ENCODE results near the gene MOGAT2. TPM values are rescaled to one million over a fixed set of nuclear protein-coding genes. Genes with fewer than 3 reads are reported as not detected.

The MOGAT2 gene
- total and polyA plus RNA-seq, 2 of the 13 experiments (the other 11 are each of a cell fraction or from before 2014, with no cell fraction given) = 27.2 to 27.8 TPM

DNA sequence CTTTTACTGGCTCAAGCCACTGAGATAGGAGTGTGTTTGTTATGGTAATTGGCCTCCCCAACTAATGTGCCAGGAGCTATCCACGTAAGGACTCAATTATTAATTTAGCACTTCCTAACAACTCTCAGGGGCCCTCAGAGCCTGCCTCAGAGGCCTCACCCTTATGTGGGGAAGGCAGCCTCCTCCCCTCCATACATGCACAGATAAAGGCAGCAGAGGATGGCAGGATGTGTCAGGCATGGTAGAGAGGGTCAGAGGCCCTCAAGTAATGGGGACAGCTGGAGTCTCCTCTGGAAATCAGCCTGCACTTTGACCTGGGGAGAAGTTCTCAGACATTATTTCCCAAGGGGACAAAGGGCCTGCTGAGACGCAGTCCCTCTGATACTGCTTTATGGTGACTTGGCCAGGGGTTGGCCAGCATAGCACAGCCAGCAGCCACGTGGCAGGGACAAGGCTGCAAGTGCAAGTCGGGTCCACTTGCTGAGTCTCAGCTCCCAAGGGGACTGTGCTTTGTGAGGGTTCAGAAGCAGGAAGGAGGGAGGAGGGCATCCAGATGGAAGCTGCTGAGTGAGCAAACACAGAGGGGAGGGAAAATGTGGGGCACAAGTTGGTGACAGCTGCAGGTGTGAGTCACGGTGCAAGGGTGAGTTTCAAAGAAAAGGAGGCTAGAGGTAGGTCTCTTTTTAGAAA lies 17.0 kb downstream of the MOGAT2 start (continued):
- TF ChIP-seq MED1 (CRISPR knock-in tag; IDR thresholded peaks at IDR 0.05) (no peak; the same call in 1 of the 2 replicates), ZNF703 (CRISPR knock-in tag; IDR thresholded peaks at IDR 0.05; ENCODE audit: borderline replicate concordance) (no peak), ZFP41 (CRISPR knock-in tag; IDR thresholded peaks at IDR 0.05; ENCODE audit: borderline replicate concordance) (no peak), ZMYM3 (CRISPR knock-in tag; IDR thresholded peaks at IDR 0.05) (no peak; the same call in 1 of the 2 replicates), ZNF674 (CRISPR knock-in tag; IDR thresholded peaks at IDR 0.05; ENCODE audit: low read depth) (no peak), FOXA1 (IDR thresholded peaks at IDR 0.05) (no peak), FOXA1 (CRISPR knock-in tag; IDR thresholded peaks at IDR 0.05) (no peak), CBX1 (IDR thresholded peaks at IDR 0.05; ENCODE audit: low read depth) (no peak), SOX13 (IDR thresholded peaks at IDR 0.05) (0 out of 2 replicates have a peak, but pooled peaks have one; percentile 16), SOX13 (CRISPR knock-in tag; conservative IDR thresholded peaks at IDR 0.05 in 1 of 2, IDR thresholded peaks at IDR 0.05 in 1 of 2) (no peak), U2AF2 (IDR thresholded peaks at IDR 0.05; ENCODE audit: low read depth, low read length) (no peak), ZNF143 (CRISPR knock-in tag; IDR thresholded peaks at IDR 0.05) (no peak), SMAD3 (CRISPR knock-in tag; IDR thresholded peaks at IDR 0.05) (no peak), CCDC6 (CRISPR knock-in tag; IDR thresholded peaks at IDR 0.05) (no peak)
- TF ChIP-seq, protein P1, sequence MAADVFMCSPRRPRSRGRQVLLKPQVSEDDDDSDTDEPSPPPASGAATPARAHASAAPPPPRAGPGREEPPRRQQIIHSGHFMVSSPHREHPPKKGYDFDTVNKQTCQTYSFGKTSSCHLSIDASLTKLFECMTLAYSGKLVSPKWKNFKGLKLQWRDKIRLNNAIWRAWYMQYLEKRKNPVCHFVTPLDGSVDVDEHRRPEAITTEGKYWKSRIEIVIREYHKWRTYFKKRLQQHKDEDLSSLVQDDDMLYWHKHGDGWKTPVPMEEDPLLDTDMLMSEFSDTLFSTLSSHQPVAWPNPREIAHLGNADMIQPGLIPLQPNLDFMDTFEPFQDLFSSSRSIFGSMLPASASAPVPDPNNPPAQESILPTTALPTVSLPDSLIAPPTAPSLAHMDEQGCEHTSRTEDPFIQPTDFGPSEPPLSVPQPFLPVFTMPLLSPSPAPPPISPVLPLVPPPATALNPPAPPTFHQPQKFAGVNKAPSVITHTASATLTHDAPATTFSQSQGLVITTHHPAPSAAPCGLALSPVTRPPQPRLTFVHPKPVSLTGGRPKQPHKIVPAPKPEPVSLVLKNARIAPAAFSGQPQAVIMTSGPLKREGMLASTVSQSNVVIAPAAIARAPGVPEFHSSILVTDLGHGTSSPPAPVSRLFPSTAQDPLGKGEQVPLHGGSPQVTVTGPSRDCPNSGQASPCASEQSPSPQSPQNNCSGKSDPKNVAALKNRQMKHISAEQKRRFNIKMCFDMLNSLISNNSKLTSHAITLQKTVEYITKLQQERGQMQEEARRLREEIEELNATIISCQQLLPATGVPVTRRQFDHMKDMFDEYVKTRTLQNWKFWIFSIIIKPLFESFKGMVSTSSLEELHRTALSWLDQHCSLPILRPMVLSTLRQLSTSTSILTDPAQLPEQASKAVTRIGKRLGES (CRISPR knock-in tag; IDR thresholded peaks at IDR 0.05; ENCODE audit: borderline replicate concordance) = no peak
- TF ChIP-seq, protein P2, sequence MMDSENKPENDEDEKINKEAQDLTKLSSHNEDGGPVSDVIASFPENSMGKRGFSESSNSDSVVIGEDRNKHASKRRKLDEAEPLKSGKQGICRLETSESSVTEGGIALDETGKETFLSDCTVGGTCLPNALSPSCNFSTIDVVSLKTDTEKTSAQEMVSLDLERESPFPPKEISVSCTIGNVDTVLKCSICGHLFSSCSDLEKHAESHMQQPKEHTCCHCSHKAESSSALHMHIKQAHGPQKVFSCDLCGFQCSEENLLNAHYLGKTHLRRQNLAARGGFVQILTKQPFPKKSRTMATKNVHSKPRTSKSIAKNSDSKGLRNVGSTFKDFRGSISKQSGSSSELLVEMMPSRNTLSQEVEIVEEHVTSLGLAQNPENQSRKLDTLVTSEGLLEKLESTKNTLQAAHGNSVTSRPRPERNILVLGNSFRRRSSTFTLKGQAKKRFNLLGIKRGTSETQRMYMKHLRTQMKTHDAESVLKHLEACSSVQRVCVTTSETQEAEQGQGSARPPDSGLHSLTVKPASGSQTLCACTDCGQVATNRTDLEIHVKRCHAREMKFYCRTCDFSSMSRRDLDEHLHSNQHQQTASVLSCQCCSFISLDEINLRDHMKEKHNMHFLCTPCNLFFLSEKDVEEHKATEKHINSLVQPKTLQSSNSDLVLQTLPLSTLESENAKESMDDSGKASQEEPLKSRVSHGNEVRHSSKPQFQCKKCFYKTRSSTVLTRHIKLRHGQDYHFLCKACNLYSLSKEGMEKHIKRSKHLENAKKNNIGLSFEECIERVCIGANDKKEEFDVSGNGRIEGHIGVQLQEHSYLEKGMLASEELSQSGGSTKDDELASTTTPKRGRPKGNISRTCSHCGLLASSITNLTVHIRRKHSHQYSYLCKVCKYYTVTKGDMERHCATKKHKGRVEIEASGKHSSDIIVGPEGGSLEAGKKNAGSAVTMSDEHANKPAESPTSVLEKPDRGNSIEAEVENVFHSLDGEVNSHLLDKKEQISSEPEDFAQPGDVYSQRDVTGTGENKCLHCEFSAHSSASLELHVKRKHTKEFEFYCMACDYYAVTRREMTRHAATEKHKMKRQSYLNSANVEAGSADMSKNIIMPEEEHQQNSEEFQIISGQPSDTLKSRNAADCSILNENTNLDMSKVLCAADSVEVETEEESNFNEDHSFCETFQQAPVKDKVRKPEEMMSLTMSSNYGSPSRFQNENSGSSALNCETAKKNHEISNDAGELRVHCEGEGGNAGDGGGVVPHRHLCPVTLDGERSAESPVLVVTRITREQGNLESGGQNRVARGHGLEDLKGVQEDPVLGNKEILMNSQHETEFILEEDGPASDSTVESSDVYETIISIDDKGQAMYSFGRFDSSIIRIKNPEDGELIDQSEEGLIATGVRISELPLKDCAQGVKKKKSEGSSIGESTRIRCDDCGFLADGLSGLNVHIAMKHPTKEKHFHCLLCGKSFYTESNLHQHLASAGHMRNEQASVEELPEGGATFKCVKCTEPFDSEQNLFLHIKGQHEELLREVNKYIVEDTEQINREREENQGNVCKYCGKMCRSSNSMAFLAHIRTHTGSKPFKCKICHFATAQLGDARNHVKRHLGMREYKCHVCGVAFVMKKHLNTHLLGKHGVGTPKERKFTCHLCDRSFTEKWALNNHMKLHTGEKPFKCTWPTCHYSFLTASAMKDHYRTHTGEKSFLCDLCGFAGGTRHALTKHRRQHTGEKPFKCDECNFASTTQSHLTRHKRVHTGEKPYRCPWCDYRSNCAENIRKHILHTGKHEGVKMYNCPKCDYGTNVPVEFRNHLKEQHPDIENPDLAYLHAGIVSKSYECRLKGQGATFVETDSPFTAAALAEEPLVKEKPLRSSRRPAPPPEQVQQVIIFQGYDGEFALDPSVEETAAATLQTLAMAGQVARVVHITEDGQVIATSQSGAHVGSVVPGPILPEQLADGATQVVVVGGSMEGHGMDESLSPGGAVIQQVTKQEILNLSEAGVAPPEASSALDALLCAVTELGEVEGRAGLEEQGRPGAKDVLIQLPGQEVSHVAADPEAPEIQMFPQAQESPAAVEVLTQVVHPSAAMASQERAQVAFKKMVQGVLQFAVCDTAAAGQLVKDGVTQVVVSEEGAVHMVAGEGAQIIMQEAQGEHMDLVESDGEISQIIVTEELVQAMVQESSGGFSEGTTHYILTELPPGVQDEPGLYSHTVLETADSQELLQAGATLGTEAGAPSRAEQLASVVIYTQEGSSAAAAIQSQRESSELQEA (CRISPR knock-in tag; IDR thresholded peaks at IDR 0.05; ENCODE audit: not compliant biosample characterization) = no peak
